GM21737 (cell line): ENCODE data around the gene HAND2.

Experiments
- ATAC-seq: cut with Tn5 transposase; IDR thresholded peaks from one replicate; pipeline ENCODE4 v1.9.1; 2021; ENCODE audit warnings: mild to moderate bottlenecking, moderate library complexity; ENCODE audit not compliant: unreplicated experiment

HAND2 gene

DNA sequence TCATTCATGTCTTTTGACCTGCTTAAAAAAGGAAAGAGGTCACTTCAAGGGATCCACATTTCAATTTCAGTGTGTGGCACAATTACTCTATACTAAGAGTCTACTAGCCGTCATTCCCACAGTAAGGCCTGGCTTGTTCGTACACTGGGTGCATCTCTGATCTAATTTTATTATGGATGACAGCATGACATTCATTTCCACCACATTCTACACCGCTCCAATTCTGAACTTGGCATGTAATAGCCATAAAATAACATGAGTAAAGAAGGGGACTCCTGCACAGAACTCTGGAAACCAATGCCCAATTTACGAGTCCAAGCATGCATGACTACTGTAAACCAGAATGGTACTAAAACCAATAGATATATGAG lies 51.1 kb downstream of the HAND2 start:
- no peak for ATAC-seq

DNA sequence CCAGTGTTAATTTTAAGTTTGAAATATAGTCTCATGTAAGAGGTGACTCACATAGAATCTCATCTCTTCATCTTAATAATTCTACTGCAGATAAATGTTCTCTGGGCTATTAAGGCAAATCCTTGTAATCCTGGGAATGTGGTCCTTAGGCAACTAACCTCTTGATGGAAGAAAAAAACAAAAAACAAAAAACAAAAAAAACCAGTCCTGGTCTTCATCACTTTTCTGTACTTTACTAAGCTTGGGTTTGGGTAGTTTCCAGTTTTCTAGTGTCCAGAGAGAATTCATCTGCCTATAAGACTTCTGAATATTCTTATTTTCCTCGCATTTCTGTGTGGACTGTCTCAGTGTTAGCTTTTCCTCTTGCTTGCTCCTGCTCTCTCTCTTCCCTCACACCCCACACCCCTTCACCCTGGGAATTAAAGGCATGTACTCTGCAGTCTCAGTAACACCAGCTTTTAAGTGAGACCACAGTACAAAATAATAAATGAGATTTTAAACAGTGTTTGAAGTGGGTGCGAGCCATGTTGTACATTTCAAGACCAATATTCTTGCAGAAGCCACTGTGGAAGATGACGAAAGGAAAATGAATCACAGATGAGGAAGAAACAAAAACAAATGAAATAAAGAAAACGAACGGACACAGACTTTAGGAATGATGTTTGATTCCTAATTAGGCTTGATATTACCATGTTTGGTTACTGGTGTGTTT lies 51.7 kb downstream of the HAND2 start:
- ATAC-seq = no peak

DNA sequence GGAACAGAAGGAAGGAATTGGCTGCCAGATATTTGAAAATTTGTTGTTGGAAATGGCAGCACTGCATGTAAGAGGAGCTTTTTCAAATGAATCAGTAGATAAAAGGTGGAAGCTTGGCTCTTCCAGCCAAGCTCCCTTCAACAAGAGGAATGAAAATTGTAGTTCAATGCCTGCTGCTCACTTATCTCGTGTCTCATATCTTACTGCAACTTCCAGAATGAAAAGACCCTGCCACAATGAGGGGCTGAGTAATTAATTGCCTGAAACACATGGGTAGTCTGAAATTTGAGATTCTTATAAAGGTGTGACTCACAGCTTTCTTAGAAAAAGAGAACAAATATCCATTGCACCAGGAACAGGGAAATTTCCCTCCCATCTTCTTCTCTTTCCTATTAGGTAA lies 53.0 kb downstream of the HAND2 start:
- no peak for ATAC-seq
